K562 (cell line): Measurements from ENCODE around the gene BARD1. TPM values are rescaled to one million over a fixed set of nuclear protein-coding genes. Genes with fewer than 3 reads are reported as not detected.

Source experiments
- BACH1 ChIP-seq: fragments of 200-800 bp; sonication (Bioruptor generic); IDR thresholded peaks from 2 replicates; pipeline ENCODE4 v1.6.1; 2016; ENCODE audit warnings: missing genetic modification characterization, missing compliant biosample characterization
- BCL6 ChIP-seq: fragments of 250-450 bp; sonication (Bioruptor Pico); IDR thresholded peaks from 2 replicates; pipeline ENCODE4 v1.4.0; 2020
- CAMTA2 ChIP-seq: fragments of 250-450 bp; sonication (Bioruptor Pico); conservative IDR thresholded peaks from 2 replicates; pipeline ENCODE4 v1.5.1; 2022
- CBFA2T3 ChIP-seq: fragments of 450-650 bp; IDR thresholded peaks from 2 replicates; pipeline ENCODE4 v1.6.1; 2017
- ESRRB ChIP-seq: fragments of 250-450 bp; sonication (Bioruptor Pico); IDR thresholded peaks from 2 replicates; pipeline ENCODE4 v1.5.0; 2020; ENCODE audit warnings: mild to moderate bottlenecking, moderate library complexity, borderline replicate concordance
- FOS ChIP-seq: IDR thresholded peaks from 3 replicates; pipeline ENCODE4 v1.6.1; 2011; ENCODE audit not compliant: insufficient read length; ENCODE audit errors: extremely low read depth
- HMGN3 ChIP-seq: IDR thresholded peaks from 2 replicates; pipeline ENCODE4 v1.6.1; 2011; ENCODE audit warnings: borderline replicate concordance, low read depth, mild to moderate bottlenecking, mixed read lengths, low read length; ENCODE audit not compliant: insufficient read length; ENCODE audit errors: extremely low read depth
- ILK ChIP-seq: fragments of 450-650 bp; IDR thresholded peaks from 2 replicates; pipeline ENCODE4 v1.6.1; 2016; ENCODE audit warnings: missing genetic modification characterization, low read depth, mild to moderate bottlenecking, missing compliant biosample characterization, moderate library complexity, borderline replicate concordance
- MED1 ChIP-seq: sonication (generic); formaldehyde crosslinking; IDR thresholded peaks from 2 replicates; pipeline ENCODE4 v1.8.1; 2023; ENCODE audit warnings: missing genetic modification reagents, borderline replicate concordance
- NCOA4 ChIP-seq: fragments of 450-650 bp; IDR thresholded peaks from 2 replicates; pipeline ENCODE4 v1.6.1; 2018; ENCODE audit warnings: mild to moderate bottlenecking; ENCODE audit not compliant: partially characterized antibody
- NFXL1 ChIP-seq: fragments of 450-650 bp; formaldehyde crosslinking; IDR thresholded peaks from 2 replicates; pipeline ENCODE4 v1.4.0; 2021; ENCODE audit warnings: mild to moderate bottlenecking
- NFYB ChIP-seq: IDR thresholded peaks from 2 replicates; pipeline ENCODE4 v1.6.1; 2011; ENCODE audit warnings: mild to moderate bottlenecking, moderate library complexity; ENCODE audit not compliant: insufficient read length; ENCODE audit errors: extremely low read depth
- RBM14 ChIP-seq: fragments of 200-400 bp; formaldehyde crosslinking; IDR thresholded peaks from 2 replicates; pipeline ENCODE4 v1.6.1; 2018; ENCODE audit warnings: low read depth, mild to moderate bottlenecking, low read length, moderate library complexity, borderline replicate concordance; ENCODE audit not compliant: insufficient read depth
- TCF3 ChIP-seq: sonication (generic); formaldehyde crosslinking; IDR thresholded peaks from 2 replicates; pipeline ENCODE4 v1.4.0; 2020; ENCODE audit warnings: mild to moderate bottlenecking, missing genetic modification reagents
- TSHZ1 ChIP-seq: fragments of 250-450 bp; sonication (Bioruptor Pico); IDR thresholded peaks from 2 replicates; pipeline ENCODE4 v1.4.0; 2020; ENCODE audit warnings: mild to moderate bottlenecking, moderate library complexity
- ZBED1 ChIP-seq: IDR thresholded peaks from 2 replicates; pipeline ENCODE4 v1.6.1; 2014
- ZKSCAN3 ChIP-seq: fragments of 250-450 bp; sonication (Bioruptor Pico); IDR thresholded peaks from 2 replicates; pipeline ENCODE4 v1.4.0; 2020
- ZNF146 ChIP-seq: IDR thresholded peaks from one replicate; pipeline ENCODE4 v1.6.1; 2018; ENCODE audit warnings: missing compliant biosample characterization; ENCODE audit not compliant: unreplicated experiment
- ZNF695 ChIP-seq: fragments of 450-650 bp; formaldehyde crosslinking; IDR thresholded peaks from 2 replicates; pipeline ENCODE4 v1.4.0; 2020; ENCODE audit warnings: mild to moderate bottlenecking, moderate library complexity
- ZNF699 ChIP-seq: fragments of 250-450 bp; sonication (Bioruptor Pico); IDR thresholded peaks from 2 replicates; pipeline ENCODE4 v1.8.0; 2021; ENCODE audit warnings: mild to moderate bottlenecking, moderate library complexity; ENCODE audit not compliant: insufficient replicate concordance
- ZNF778 ChIP-seq: fragments of 450-650 bp; formaldehyde crosslinking; IDR thresholded peaks from 2 replicates; pipeline ENCODE4 v1.4.0; 2020; ENCODE audit warnings: mild to moderate bottlenecking, moderate library complexity
- polyA plus RNA-seq, 8 experiments: library from polyadenylated mRNA; depleted of rRNA in 4 of 8; stranded (reverse) in 5 of 8; unstranded in 3 of 8; fragments of >200 nt; fragmentation: Nextera tagmentation in 2 of 8; fragmentation: Illumina TruSeq in 1 of 8; extraction: Ambion mirVana in 2 of 8; extraction: Trizol in 1 of 8; gene quantifications; 2 replicates each; pipeline versions ENCODE4 v1.2.1 to v1.2.3, GENCODE V29; 2011 to 2014; ENCODE audit warnings: inconsistent platforms in 1 of 8, missing spikeins in 1 of 8
- total RNA-seq, 7 experiments: library from RNA; depleted of rRNA in 6 of 7; stranded (reverse); fragments of >200 nt in 6 of 7; fragmentation: Illumina TruSeq in 2 of 7; extraction: Trizol in 2 of 7; gene quantifications; 2 replicates each; pipeline versions ENCODE4 v1.2.1 to v1.2.3, GENCODE V29; 2011 to 2021; ENCODE audit warnings: low replicate concordance in 1 of 7
- TF ChIP-seq, protein P1 (sequence below): fragments of 250-450 bp; sonication (Bioruptor Pico); IDR thresholded peaks from 2 replicates; pipeline ENCODE4 v1.5.0; 2021; ENCODE audit warnings: mild to moderate bottlenecking, borderline replicate concordance
- TF ChIP-seq, protein P2 (sequence below): sonication (generic); formaldehyde crosslinking; IDR thresholded peaks from 2 replicates; pipeline ENCODE4 v1.8.0; 2022; ENCODE audit warnings: missing genetic modification reagents, mild to moderate bottlenecking, borderline replicate concordance

BARD1 gene
- total and polyA plus RNA-seq, 9 of the 15 experiments (the other 6 are each of a cell fraction or from before 2014, with no cell fraction given), result 6.3 to 18.9 (median 11.3) TPM

GRCh38 chr2:214808981-214809750, at the start of gene BARD1 (continued):
- no peak for TF ChIP-seq RBM14
- TF ChIP-seq ZBED1, result no peak
- no peak for TF ChIP-seq HMGN3
- no peak for TF ChIP-seq ZNF778 (CRISPR knock-in tag)
- no peak for TF ChIP-seq ILK (tag)
- TF ChIP-seq TCF3 (CRISPR knock-in tag), result no peak
- no peak for TF ChIP-seq CBFA2T3
- TF ChIP-seq BCL6 (CRISPR knock-in tag), result no peak
- TF ChIP-seq NFYB, result no peak
- TF ChIP-seq ZNF699, result no peak
- no peak for TF ChIP-seq ZKSCAN3 (CRISPR knock-in tag)
- no peak for TF ChIP-seq ESRRB
- TF ChIP-seq TSHZ1 (CRISPR knock-in tag), result no peak
- TF ChIP-seq NFXL1 (CRISPR knock-in tag), result no peak
- no peak for TF ChIP-seq FOS
- TF ChIP-seq CAMTA2 (CRISPR knock-in tag), result no peak
- no peak for TF ChIP-seq BACH1 (tag)
- TF ChIP-seq ZNF695 (CRISPR knock-in tag), result no peak
- TF ChIP-seq, protein P1, sequence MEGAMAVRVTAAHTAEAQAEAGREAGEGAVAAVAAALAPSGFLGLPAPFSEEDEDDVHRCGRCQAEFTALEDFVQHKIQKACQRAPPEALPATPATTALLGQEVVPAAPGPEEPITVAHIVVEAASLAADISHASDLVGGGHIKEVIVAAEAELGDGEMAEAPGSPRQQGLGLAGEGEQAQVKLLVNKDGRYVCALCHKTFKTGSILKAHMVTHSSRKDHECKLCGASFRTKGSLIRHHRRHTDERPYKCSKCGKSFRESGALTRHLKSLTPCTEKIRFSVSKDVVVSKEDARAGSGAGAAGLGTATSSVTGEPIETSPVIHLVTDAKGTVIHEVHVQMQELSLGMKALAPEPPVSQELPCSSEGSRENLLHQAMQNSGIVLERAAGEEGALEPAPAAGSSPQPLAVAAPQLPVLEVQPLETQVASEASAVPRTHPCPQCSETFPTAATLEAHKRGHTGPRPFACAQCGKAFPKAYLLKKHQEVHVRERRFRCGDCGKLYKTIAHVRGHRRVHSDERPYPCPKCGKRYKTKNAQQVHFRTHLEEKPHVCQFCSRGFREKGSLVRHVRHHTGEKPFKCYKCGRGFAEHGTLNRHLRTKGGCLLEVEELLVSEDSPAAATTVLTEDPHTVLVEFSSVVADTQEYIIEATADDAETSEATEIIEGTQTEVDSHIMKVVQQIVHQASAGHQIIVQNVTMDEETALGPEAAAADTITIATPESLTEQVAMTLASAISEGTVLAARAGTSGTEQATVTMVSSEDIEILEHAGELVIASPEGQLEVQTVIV, result no peak
- no peak for TF ChIP-seq ZNF146 (CRISPR knock-in tag)
- no peak for TF ChIP-seq NCOA4
- TF ChIP-seq, protein P2, sequence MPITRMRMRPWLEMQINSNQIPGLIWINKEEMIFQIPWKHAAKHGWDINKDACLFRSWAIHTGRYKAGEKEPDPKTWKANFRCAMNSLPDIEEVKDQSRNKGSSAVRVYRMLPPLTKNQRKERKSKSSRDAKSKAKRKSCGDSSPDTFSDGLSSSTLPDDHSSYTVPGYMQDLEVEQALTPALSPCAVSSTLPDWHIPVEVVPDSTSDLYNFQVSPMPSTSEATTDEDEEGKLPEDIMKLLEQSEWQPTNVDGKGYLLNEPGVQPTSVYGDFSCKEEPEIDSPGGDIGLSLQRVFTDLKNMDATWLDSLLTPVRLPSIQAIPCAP, result no peak
- TF ChIP-seq MED1 (CRISPR knock-in tag), result no peak
